Measurements from ENCODE around the gene KIAA1671. TPM values are rescaled to one million over a fixed set of nuclear protein-coding genes. Genes with fewer than 3 reads are reported as not detected.

Gene KIAA1671
- total and polyA plus RNA-seq, 2 of the 4 experiments (the other 2 are of a cell fraction), result 0.02 TPM; not detected in 1

DNA sequence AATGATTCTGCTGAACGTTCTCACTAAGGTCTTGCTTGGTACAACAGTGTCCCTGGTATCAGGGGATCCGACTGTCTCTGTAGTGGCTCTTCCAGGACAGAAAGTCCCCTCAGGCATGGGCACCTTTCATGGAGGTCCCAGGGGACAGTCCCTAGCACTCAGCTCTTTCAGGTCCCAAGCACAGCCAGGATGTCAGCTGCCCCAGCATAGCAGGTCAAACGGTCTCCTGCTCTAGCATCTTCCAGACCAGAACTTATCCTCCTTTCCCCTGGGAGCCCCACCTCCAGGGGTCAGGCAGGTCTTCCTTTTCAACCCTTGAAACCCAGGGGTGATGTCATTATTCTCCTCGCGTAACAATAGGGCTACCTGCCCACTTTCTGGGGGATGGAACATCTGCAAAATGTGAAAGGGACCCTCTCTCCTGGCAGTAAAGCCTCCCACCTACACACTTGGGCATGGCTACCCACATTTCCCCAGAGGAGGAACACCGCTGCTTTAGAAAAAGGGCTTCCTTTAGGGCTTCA lies 222.4 kb downstream of the KIAA1671 start:
- Histone ChIP-seq H2BK5ac (ENCODE audit: low read depth, low read length, poor library complexity, severe bottlenecking) (no peak overlapping the region), H3K56ac (ENCODE audit: extremely low read depth, insufficient read depth, low read length) (no peak overlapping the region), H2BK15ac (ENCODE audit: low read depth, low read length) (no peak overlapping the region), H2BK120ac (ENCODE audit: low read depth, low read length) (no peak overlapping the region), H3K9me3 (ENCODE audit: control insufficient read depth, insufficient read depth, low read length) (peaks cover 4% of the 10 kb centered on the region), H3K4ac (ENCODE audit: low read depth, low read length) (no peak overlapping the region), H4K91ac (ENCODE audit: insufficient read depth, low read depth, low read length) (no peak overlapping the region), H3K4me3 (ENCODE audit: insufficient read depth, low read depth, low read length) (no peak overlapping the region), H3K79me1 (ENCODE audit: low read depth in 1 of 2, low read length in 2 of 2) (no peaks in the 10 kb centered on the region), H3K9ac (ENCODE audit: low read depth, low read length) (no peak overlapping the region), H4K5ac (ENCODE audit: low read depth, low read length) (no peak overlapping the region), H3K36me3 (ENCODE audit: control insufficient read depth, insufficient read depth, low read length) (no peaks in the 10 kb centered on the region), H2AFZ (replicated peaks; ENCODE audit: low read length, poor library complexity) (no peak overlapping the region), H3K27me3 (ENCODE audit: control insufficient read depth, insufficient read depth, low read length) (peaks cover under 1% of the 10 kb centered on the region; the same call in 1 of the 2 replicates), H4K20me1 (ENCODE audit: insufficient read depth, low read length) (no peaks in the 10 kb centered on the region), H2BK20ac (ENCODE audit: low read depth, low read length) (no peak overlapping the region), H3K14ac (replicated peaks; ENCODE audit: low read depth, low read length) (no peak overlapping the region), H3K18ac (ENCODE audit: low read depth, low read length) (no peak overlapping the region), H4K8ac (ENCODE audit: low read depth in 2 of 2, low read length in 2 of 2) (no peak overlapping the region), H3K27ac (ENCODE audit: insufficient read depth, low read length) (no peak overlapping the region), H3K9me1 (ENCODE audit: insufficient read depth, low read length) (no peaks in the 10 kb centered on the region), H2AK5ac (ENCODE audit: low read depth, low read length) (no peak overlapping the region), H3K4me1 (ENCODE audit: control insufficient read depth, insufficient read depth, low read length) (no peaks in the 10 kb centered on the region), H3K4me2 (ENCODE audit: low read depth, low read length) (no peak overlapping the region), H2AK9ac (replicated peaks; ENCODE audit: low read depth, low read length, poor library complexity) (no peak overlapping the region), H3K23ac (ENCODE audit: low read depth, low read length) (no peak overlapping the region)
- BruUV-seq (replicated peaks), result no TSS peak
- intact Hi-C loops (cut with micrococcal nuclease) (no loop called here), in situ Hi-C loops (cut with MboI; ENCODE audit: low sequenced_read_pairs) (no loop called here), dilution Hi-C loops (cut with HindIII; ENCODE audit: low sequenced_read_pairs, unreplicated experiment) (no loop called here)
- ChIA-PET CTCF (no interaction called here), POLR2A (ENCODE audit: unreplicated experiment) (no interaction called here)
- DNase-seq (no peak), ATAC-seq (ENCODE audit: low read depth) (no peak)
- 13% methylated on average over 2 of the region's 6 CpGs; no CpG with 5 or more reads in 1 of the 2 experiments for WGBS, 2 experiments (ENCODE audit: extremely low coverage in 2 of 2, insufficient read length in 1 of 2)
- no peak for TF ChIP-seq MAFK (IDR thresholded peaks at IDR 0.05; ENCODE audit: low read depth, low read length)
- no peak for TF ChIP-seq POLR2A (IDR thresholded peaks at IDR 0.05; ENCODE audit: low read depth, low read length)
- TF ChIP-seq BHLHE40 (IDR thresholded peaks at IDR 0.05; ENCODE audit: low read depth, low read length), result no peak
- no peak for TF ChIP-seq RCOR1 (IDR thresholded peaks at IDR 0.05; ENCODE audit: insufficient replicate concordance, low read length)
- TF ChIP-seq, protein P1, sequence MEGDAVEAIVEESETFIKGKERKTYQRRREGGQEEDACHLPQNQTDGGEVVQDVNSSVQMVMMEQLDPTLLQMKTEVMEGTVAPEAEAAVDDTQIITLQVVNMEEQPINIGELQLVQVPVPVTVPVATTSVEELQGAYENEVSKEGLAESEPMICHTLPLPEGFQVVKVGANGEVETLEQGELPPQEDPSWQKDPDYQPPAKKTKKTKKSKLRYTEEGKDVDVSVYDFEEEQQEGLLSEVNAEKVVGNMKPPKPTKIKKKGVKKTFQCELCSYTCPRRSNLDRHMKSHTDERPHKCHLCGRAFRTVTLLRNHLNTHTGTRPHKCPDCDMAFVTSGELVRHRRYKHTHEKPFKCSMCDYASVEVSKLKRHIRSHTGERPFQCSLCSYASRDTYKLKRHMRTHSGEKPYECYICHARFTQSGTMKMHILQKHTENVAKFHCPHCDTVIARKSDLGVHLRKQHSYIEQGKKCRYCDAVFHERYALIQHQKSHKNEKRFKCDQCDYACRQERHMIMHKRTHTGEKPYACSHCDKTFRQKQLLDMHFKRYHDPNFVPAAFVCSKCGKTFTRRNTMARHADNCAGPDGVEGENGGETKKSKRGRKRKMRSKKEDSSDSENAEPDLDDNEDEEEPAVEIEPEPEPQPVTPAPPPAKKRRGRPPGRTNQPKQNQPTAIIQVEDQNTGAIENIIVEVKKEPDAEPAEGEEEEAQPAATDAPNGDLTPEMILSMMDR (conservative IDR thresholded peaks at IDR 0.05; ENCODE audit: low read depth, low read length), result no peak
- TF ChIP-seq, protein P2, sequence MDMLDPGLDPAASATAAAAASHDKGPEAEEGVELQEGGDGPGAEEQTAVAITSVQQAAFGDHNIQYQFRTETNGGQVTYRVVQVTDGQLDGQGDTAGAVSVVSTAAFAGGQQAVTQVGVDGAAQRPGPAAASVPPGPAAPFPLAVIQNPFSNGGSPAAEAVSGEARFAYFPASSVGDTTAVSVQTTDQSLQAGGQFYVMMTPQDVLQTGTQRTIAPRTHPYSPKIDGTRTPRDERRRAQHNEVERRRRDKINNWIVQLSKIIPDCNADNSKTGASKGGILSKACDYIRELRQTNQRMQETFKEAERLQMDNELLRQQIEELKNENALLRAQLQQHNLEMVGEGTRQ (IDR thresholded peaks at IDR 0.05; ENCODE audit: low read depth, low read length), result no peak
- TF ChIP-seq ELK1 (IDR thresholded peaks at IDR 0.05; ENCODE audit: borderline replicate concordance, low read depth, low read length), result no peak
- no peak for TF ChIP-seq RAD21 (IDR thresholded peaks at IDR 0.05; ENCODE audit: low read length)
- no peak for TF ChIP-seq MAZ (IDR thresholded peaks at IDR 0.05; ENCODE audit: borderline replicate concordance, low read depth, low read length)
- TF ChIP-seq CEBPB (IDR thresholded peaks at IDR 0.05; ENCODE audit: low read depth, low read length), result no peak
- TF ChIP-seq CHD1 (IDR thresholded peaks at IDR 0.05; ENCODE audit: low read depth, low read length), result no peak
- no peak for TF ChIP-seq SMC3 (IDR thresholded peaks at IDR 0.05; ENCODE audit: low read depth, low read length)
- no peak for TF ChIP-seq FOS (IDR thresholded peaks at IDR 0.05; ENCODE audit: low read depth, low read length)
- no peak for TF ChIP-seq MXI1 (IDR thresholded peaks at IDR 0.05; ENCODE audit: borderline replicate concordance, low read depth, low read length)
- no peak for TF ChIP-seq NFE2L2 (IDR thresholded peaks at IDR 0.05; ENCODE audit: low read depth, low read length)
- no peak for TF ChIP-seq RFX5 (IDR thresholded peaks at IDR 0.05; ENCODE audit: low read depth, low read length)
